ENCODE measurements around the gene GLTP. TPM values are rescaled to one million over a fixed set of nuclear protein-coding genes. Genes with fewer than 3 reads are reported as not detected.

Gene GLTP
- polyA plus RNA-seq, 2 of the 4 experiments (the other 2 are of a cell fraction) = 16.9 to 18.8 TPM

DNA sequence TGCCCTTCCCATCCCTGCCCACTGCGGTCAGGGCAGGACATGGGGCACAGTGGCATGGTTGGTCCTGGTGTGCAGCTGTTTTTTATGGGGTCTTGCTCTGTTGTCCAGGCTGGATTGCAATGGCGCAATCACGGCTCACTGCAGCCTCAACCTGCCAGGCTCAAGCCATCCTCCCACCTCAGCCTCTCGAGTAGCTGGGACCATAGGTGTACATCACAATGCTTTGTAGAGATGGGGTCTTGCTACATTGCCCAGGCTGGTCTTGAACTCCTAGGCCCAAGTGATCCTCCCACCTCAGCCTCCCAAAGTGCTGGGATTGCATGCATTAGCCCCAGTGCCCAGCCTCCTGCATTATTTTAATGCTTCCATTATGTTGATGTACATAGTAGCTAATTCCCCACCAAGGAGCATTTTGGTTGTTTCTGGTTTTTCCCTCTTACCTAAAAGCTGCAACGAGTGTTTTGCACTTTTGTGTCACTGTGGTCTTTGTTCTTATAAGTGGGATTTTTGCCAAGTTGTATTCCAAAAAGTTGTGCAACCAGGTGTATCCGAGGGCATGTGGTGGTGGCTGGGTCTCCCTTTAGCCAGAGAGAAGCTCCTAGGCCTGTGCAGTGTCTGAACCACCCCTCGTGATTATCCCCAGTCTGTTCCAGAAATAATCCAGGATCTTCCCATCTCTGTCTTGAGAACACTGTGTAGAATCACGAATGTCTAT, 30.1 kb upstream of the GLTP start:
- Histone ChIP-seq H3K9me3 (no peaks in the 10 kb centered on the region), H3K4me1 (no peaks in the 10 kb centered on the region), H3K27ac (no peak overlapping the region), H3K4me2 (no peak overlapping the region), H3K4me3 (no peak overlapping the region)
- ChIA-PET POLR2A (no interaction called here), CTCF (interaction anchor here (0.6 to 2.3 kb wide), 11 partner anchors 9 to 865 kb away, joined by 3 to 8 read pairs (median 4); partner anchors contain the start of genes GLTP and TCHP)
- FAIRE-seq (no peak), ATAC-seq (no peak), DNase-seq (ENCODE audit: low read depth in 1 of 2, low spot score in 1 of 2) (no peak)
- WGBS (ENCODE audit: missing lambda C conversion rate) = 80% methylated on average over 8 of the region's 8 CpGs
- TF ChIP-seq RARB (CRISPR knock-in tag; IDR thresholded peaks at IDR 0.05) (no peak), MAX (IDR thresholded peaks at IDR 0.05) (no peak), EHMT2 (IDR thresholded peaks at IDR 0.05; ENCODE audit: low read depth) (no peak), CBX2 (IDR thresholded peaks at IDR 0.05; ENCODE audit: borderline replicate concordance, low read depth) (no peak), KDM5A (IDR thresholded peaks at IDR 0.05) (no peak), TFCP2L1 (CRISPR knock-in tag; IDR thresholded peaks at IDR 0.05) (no peak), GATA3 (IDR thresholded peaks at IDR 0.05; ENCODE audit: borderline replicate concordance) (no peak), RNF2 (IDR thresholded peaks at IDR 0.05; ENCODE audit: borderline replicate concordance, low read depth) (no peak), PHF8 (IDR thresholded peaks at IDR 0.05; ENCODE audit: borderline replicate concordance, low read depth) (no peak), POLR2AphosphoS2 (conservative IDR thresholded peaks at IDR 0.05; ENCODE audit: low read length) (no peak), MYC (IDR thresholded peaks at IDR 0.05; ENCODE audit: borderline replicate concordance, low read length) (no peak), ZC3H11A (IDR thresholded peaks at IDR 0.05) (no peak), MAFK (IDR thresholded peaks at IDR 0.05; ENCODE audit: partially characterized antibody) (no peak), USF2 (IDR thresholded peaks at IDR 0.05) (no peak), JUN (IDR thresholded peaks at IDR 0.05) (no peak), TP53 (CRISPR knock-in tag; IDR thresholded peaks at IDR 0.05) (no peak), BHLHE40 (IDR thresholded peaks at IDR 0.05; ENCODE audit: low read depth, low read length) (no peak)
- TF ChIP-seq, protein P1, sequence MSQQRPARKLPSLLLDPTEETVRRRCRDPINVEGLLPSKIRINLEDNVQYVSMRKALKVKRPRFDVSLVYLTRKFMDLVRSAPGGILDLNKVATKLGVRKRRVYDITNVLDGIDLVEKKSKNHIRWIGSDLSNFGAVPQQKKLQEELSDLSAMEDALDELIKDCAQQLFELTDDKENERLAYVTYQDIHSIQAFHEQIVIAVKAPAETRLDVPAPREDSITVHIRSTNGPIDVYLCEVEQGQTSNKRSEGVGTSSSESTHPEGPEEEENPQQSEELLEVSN (IDR thresholded peaks at IDR 0.05; ENCODE audit: borderline replicate concordance, low read depth) = no peak

DNA sequence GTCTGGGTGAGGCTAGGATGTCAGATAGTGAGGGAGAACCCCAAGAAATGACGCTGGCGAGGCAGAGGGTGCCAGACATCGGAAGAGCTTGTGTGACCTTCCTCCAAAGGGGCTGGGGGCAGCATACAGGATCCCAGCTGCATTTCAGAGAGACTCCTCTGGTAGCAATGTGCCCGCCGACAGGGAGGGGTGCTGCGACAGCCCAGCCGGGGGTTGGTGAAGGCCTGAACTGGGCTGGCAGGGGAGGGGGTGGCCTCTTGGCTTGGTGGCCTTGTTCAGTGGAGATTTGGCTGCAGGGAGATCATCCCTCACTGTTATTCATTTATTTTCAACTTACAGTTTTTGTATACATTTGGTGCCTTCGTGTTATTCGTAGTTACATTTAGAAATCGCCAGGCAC, 25.0 kb upstream of the GLTP start:
- TF ChIP-seq RARB (CRISPR knock-in tag; IDR thresholded peaks at IDR 0.05) = no peak
- no peak for TF ChIP-seq EHMT2 (IDR thresholded peaks at IDR 0.05; ENCODE audit: low read depth)
- TF ChIP-seq TP53 (CRISPR knock-in tag; IDR thresholded peaks at IDR 0.05) = no peak
- no peak for TF ChIP-seq RAD21 (conservative IDR thresholded peaks at IDR 0.05 in 1 of 2, IDR thresholded peaks at IDR 0.05 in 1 of 2)
- no peak for TF ChIP-seq HOXB13 (CRISPR knock-in tag; IDR thresholded peaks at IDR 0.05; ENCODE audit: low read depth)
- no peak for TF ChIP-seq KDM1A (IDR thresholded peaks at IDR 0.05; ENCODE audit: low read depth)
- no peak for TF ChIP-seq JUNB (IDR thresholded peaks at IDR 0.05)
- no peaks in the 10 kb centered on the region; the same call in 2 of the 3 replicates for H3K4me1 ChIP-seq
- DNase-seq (ENCODE audit: low read depth in 1 of 2, low spot score in 1 of 2) = no peak
- ChIA-PET CTCF (interaction anchor here (0.5 to 2.0 kb wide), 6 partner anchors 9 to 86 kb away, joined by 3 to 6 read pairs (median 4); no protein-coding TSS in a partner anchor), POLR2A (no interaction called here)
- no peak overlapping the region for H3K27ac ChIP-seq
- FAIRE-seq = no peak
- no peak overlapping the region for H3K4me3 ChIP-seq
- H3K4me2 ChIP-seq = no peak overlapping the region
- no peak for ATAC-seq
- no peaks in the 10 kb centered on the region for H3K9me3 ChIP-seq
- WGBS (ENCODE audit: missing lambda C conversion rate) = 96% methylated on average over 10 of the region's 10 CpGs

GRCh38 chr12:109902891-109903418, 22.6 kb upstream of the GLTP start:
- no peak for DNase-seq (ENCODE audit: low read depth in 1 of 2, low spot score in 1 of 2)
- CTCF ChIA-PET = interaction anchor here (0.5 to 1.6 kb wide), 5 partner anchors 9 to 49 kb away, joined by 3 to 7 read pairs (median 4); no protein-coding TSS in a partner anchor
- no peak for ATAC-seq
- H3K4me2 ChIP-seq = no peak overlapping the region
- peaks cover 5% of the 10 kb centered on the region; the same call in 1 of the 3 replicates for H3K4me1 ChIP-seq
- FAIRE-seq = no peak
- no peak overlapping the region for H3K4me3 ChIP-seq
- no peaks in the 10 kb centered on the region for H3K9me3 ChIP-seq
- H3K27ac ChIP-seq = no peak overlapping the region
- POLR2A ChIA-PET = no interaction called here
- 91% methylated on average over 15 of the region's 15 CpGs for WGBS (ENCODE audit: missing lambda C conversion rate)
- TF ChIP-seq SREBF2 (IDR thresholded peaks at IDR 0.05) (no peak), FOSL2 (IDR thresholded peaks at IDR 0.05) (no peak), FOSL2 (CRISPR knock-in tag; IDR thresholded peaks at IDR 0.05) (no peak), RCOR1 (IDR thresholded peaks at IDR 0.05; ENCODE audit: low read depth, low read length) (no peak), TP53 (CRISPR knock-in tag; IDR thresholded peaks at IDR 0.05) (no peak), TFCP2L1 (CRISPR knock-in tag; IDR thresholded peaks at IDR 0.05) (no peak), EHMT2 (IDR thresholded peaks at IDR 0.05; ENCODE audit: low read depth) (no peak), NFE2L2 (conservative IDR thresholded peaks at IDR 0.05; ENCODE audit: low read length) (no peak), HOXB13 (CRISPR knock-in tag; IDR thresholded peaks at IDR 0.05; ENCODE audit: low read depth) (no peak), FOSB (CRISPR knock-in tag; IDR thresholded peaks at IDR 0.05) (no peak), PBX3 (IDR thresholded peaks at IDR 0.05) (no peak), CBX8 (IDR thresholded peaks at IDR 0.05) (no peak)
- TF ChIP-seq, protein P2, sequence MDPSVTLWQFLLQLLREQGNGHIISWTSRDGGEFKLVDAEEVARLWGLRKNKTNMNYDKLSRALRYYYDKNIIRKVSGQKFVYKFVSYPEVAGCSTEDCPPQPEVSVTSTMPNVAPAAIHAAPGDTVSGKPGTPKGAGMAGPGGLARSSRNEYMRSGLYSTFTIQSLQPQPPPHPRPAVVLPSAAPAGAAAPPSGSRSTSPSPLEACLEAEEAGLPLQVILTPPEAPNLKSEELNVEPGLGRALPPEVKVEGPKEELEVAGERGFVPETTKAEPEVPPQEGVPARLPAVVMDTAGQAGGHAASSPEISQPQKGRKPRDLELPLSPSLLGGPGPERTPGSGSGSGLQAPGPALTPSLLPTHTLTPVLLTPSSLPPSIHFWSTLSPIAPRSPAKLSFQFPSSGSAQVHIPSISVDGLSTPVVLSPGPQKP (IDR thresholded peaks at IDR 0.05; ENCODE audit: low read depth, low read length) = no peak
